Measurements from ENCODE around the gene ZFP36.
A peak's percentile ranks its signal among the peaks of the same experiment; 100 is the strongest.

The ZFP36 gene

DNA sequence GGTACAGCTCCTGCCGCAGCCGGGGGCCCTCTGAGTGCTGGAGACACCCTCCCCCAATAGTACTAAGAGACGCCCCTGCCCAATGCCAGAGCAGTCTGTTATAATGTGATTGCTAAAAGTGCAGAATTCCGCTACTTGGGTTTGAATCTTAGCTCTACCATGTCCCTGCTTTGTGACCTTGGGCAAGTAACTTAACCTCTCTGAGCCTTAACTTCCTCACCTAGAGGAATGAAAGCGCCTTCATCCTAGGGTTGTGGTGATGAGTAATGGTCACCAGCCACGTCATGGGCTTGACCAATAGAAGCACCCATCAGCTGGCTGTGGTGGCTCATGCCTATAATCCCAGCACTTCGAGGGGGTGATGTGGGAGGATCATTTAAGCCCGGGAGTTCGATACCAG, 12.4 kb downstream of the ZFP36 start:
- DNase-seq (ENCODE audit: low read depth): no peak

DNA sequence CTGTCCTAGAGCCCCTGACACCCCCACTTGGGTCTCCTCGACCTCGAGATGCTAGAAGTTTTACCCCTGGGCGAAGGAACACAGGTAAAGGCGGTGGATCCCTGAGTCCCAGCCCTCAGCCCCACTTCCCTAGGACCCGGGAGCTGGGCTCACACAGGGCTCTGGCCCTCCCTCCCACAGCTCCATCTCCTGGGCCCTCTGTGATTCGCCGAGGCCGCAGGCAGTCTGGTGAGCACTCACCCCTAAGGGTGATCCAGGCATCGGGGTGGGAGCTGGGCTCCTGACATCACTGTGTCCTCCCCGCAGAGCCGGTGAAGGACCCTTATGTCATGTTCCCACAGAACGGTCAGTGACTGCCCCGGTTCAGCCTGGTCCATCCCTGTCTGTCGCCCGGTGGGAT, 14.1 kb downstream of the ZFP36 start:
- no peak for DNase-seq (ENCODE audit: low read depth)

DNA sequence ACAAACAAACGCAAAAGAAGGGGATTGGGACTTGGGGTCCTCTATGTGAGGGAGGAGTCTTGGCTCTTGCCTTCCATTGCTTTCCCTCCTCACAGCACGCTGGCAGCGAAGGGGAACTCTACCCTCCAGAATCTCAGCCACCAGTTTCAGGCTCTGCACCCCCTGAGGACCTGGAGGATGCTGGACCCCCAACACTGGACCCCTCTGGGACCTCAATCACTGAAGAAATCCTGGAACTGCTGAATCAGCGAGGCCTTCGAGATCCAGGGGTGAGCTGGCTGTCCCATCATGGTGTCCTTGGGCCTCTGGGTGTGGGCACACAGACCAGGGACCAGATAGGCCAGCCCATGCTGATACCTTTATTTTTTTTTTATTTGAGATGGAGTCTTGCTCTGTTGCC, 15.4 kb downstream of the ZFP36 start:
- DNase-seq (ENCODE audit: low read depth): no peak

DNA sequence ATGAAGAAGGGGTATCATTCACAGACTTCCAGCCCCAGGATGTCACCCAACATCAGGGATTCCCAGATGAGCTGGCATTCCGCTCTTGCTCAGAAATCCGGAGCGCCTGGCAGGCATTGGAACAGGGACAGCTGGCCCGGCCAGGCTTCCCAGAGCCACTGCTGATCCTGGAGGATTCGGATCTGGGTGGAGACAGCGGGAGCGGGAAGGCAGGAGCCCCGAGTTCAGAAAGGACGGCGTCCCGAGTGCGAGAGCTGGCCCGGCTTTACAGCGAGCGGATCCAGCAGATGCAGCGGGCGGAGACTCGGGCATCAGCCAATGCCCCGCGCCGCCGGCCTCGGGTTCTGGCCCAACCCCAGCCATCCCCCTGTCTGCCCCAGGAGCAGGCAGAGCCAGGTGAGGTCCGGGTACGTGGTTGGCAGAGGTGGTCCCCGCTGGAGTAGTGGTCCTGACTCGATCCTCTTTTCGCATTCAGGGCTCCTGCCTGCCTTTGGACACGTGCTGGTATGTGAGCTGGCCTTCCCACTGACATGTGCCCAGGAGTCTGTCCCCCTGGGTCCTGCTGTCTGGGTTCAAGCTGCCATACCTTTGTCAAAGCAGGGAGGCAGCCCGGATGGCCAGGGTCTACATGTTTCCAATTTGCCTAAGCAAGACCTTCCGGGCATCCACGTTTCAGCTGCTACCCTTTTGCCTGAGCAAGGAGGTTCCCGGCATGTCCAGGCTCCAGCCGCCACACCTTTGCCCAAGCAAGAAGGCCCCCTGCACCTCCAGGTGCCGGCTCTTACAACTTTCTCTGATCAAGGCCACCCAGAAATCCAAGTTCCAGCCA, 16.8 kb downstream of the ZFP36 start:
- no peak for DNase-seq (ENCODE audit: low read depth)

DNA sequence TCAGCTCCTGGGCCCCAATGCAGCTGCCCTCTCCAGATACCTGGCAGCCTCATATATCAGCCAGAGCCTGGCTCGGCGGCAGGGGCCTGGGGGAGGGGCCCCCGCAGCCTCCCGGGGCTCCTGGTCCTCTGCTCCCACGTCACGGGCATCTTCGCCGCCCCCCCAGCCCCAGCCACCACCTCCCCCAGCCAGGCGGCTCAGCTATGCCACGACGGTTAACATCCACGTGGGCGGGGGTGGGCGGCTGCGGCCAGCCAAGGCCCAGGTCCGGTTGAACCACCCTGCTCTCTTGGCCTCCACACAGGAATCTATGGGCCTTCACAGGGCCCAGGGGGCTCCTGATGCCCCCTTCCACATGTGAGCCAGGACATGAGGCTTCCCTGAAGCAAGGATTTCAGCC, 18.3 kb downstream of the ZFP36 start:
- no peak for DNase-seq (ENCODE audit: low read depth)

DNA sequence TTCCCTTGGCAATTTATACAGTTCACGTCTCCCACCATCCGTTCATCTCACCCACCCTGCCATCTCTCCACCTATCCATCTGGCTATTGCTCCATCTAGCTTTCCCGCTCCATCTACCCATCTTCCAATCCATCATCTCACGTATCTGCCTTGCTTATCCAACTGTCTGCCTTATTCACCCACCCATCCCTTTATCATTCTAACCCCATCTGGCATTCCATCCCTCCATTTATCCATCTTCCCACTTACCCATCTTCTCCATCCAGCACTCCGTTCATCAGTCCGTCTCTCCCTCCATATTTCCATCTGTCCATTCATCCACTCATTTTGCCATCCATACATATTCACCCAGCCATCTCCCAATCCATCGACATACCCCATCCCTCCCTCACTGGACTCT, 19.1 kb downstream of the ZFP36 start:
- no peak for DNase-seq (ENCODE audit: low read depth)

DNA sequence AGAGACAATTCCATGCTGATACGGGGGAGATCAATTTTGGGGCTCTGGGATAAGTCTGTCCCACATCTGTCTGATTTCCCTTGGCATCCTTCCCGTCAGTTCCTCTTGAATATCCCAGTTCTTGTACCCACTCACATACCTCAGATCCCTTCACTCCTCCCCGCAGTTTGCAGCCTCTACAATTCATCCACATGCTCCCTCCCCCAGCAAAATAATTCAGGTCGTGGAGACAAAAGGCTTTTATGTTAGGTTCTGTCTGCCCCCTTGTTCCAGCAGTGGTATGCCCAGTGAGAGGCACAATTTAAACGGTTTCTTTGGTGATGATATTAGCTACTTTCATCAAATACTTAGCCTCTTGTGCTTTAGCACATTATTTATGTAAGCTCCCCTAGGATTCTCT, 19.5 kb downstream of the ZFP36 start:
- DNase-seq (ENCODE audit: low read depth): no peak

DNA sequence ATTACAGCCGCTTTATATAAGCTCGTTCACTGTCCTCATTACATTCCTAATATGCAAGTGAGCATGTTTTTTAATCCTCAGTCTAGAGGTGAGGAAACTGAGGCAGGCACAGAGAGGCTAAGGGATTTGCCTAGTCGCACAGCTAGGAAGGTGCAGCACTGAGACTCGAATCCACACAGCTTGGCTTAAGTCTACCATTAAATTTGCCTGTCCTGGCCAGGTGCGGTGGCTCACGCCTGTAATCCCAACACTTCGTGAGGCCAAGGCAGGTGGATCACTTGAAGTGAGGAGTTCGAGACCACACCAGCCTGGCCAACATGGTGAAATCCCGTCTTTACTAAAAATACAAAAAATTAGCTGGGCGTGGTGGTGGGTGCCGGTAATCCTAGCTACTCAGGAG, 21.1 kb downstream of the ZFP36 start:
- no peak for DNase-seq (ENCODE audit: low read depth)

DNA sequence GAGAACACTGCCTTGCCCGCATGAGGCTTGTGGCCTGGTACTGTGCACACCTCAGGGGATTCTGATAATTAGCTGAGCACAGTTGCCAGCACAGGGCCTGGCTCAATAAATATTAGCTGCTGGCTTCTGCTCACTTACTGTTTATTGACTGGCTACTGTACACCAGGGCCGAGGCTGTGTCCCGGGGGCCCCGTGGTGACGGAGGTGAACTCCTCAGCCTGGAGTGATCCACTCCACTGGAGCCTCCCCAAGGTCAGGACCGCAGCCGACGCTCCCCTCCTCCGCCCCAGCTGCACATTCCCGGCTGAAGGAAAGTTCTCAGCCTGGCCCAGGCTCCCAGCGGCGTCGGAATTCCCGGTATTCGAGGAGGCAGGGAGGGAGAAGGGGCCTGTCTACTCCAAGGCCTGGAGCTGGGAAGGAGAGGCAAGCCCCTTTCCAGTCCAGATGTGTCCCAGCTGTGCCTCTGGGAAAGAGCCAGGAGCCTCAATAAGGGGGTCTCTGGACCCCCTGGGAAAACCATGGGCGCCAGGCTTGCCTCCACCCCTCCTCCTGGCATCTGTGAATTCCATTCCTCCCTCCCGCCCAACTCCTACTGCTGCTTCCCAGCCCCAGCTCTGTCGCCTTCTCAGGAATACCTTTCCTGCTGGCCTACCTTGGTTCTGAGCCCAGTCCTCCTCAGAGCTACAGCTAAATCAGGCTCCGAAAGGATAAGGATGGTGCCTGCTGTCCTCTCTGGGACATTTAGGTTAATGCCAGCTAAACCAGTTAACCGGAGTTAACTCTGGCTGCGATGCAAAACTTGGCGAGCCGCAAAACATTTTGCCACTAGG, 21.9 kb downstream of the ZFP36 start:
- DNase-seq (ENCODE audit: low read depth): peak; percentile 78

DNA sequence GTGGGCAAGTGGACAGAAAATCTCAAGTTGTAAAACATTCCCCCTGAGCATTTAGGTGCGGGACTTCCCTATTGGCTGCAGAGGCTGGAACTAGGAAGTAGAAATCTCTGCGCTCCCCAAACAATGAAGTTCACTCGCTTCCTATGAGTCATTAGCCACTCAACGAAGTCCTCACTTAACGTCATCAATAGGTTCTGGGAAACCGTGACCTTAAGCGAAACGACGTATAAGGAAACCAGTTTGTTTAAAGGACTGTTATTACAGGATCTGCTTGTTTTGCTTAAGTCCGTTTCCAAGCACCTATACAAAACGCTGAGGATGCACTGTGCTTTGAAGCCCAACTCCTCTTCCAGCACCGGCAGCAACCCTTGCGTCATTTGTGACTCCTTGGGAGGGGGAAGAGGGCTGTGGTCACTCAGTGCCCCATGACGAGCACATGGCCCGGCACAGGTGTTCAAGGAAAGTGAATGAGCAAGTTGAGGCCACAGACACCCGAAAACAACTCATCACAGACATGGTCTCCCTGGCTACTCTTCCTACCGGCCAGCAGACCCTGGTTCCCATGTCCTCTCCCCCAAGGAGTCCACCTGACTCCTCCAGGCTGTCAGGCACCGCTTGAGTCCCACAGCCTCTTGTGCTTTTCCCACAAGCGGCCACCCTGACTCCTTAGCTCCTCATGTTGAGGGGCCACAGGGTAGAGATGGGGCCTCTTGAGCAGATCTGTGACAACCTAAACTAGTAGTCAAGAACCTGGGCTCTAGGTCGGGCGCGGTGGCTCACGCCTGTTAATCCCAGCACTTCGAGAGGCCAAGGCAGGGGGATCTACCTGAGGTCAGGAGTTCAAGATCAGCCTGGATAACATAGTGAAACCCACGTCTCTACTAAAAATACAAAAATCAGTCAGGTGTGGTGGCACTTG, 24.3 kb downstream of the ZFP36 start:
- DNase-seq (ENCODE audit: low read depth): no peak

DNA sequence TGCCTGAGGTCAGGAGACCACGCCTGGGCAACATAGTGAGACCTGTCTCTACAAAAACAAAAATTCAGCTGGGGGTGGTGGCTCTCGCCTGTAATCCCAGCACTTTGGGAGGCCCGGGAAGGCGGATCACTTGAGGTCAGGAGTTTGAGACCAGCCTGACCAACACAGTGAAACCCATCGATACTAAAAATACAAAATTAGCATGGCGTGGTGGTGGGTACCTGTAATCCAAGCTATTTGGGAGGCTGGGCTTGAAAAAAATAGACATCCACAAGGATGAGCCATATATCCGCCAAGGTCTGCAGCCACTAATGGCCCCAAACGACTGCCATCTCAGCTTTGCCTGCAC, 26.0 kb downstream of the ZFP36 start:
- DNase-seq (ENCODE audit: low read depth): no peak

DNA sequence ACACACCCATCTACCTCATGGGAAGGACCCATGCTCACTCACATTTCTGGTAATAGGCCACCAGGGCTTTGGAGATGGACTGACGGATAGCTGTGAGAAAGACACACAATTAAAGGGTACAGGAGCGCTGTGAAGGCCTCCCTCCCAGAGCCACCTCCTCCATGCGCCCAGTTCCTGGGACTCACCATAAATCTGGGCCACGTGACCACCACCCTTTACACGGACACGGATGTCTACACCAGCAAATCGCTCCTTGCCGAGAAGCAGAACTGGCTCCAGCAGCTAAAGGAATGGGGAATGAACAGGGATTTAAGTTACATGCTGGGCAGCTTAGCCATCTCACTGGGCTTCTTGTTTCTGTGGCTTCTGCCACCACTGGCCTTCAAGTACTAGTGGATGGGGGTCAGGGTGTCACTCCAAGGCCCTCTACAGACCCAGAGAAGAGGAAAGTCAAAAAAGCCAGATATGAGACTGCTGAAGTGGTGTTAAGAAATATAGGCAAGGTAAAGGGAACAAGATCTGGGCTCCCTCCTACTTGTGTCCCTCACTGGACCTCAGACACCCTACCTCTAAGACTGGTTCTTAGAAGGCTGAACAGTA, 26.9 kb downstream of the ZFP36 start:
- DNase-seq (ENCODE audit: low read depth): no peak

DNA sequence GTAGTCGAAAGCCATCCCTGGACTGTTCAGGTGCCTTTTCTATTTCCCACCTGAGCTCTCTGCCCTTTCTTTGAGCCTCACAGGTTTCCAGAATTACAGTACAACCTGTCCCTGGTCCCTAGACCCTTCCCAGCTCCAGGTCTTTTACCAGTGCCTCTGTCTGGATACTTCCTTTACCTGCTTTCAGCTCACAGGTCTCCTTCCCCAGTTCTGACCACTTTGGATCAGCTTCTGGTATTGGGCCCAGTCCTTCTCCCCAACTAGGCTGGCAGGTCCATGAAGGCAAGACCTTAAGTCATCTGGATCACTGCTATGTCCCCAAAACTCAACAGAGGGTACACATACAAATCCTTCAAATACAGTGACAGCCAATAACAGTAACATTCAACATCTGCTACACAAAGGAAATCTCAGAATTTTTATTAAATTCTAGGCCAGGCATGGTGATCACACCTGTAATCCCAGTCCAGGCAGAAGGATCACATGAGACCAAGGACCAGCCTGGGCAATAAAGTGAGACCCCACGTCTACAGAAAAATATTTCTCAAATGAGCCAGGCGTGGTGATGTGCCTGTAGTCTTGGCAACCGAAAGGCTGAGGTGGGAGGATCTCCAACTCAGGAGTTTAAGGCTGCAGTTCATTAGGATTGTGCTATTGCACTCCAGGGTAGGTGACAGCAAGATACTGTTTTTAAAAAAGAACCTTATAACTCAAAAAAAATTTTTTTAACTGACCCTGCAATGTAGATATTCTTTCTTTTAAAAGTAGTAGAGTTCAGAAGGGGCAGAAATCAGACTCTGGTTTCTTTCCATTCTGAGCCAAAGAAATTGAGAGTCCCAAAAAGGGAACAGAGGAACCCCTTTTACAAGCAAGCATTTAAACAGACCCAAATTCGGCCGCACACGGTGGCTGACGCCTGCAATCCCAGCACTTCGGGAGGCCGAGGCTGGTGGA, 27.8 kb downstream of the ZFP36 start:
- no peak for DNase-seq (ENCODE audit: low read depth)

DNA sequence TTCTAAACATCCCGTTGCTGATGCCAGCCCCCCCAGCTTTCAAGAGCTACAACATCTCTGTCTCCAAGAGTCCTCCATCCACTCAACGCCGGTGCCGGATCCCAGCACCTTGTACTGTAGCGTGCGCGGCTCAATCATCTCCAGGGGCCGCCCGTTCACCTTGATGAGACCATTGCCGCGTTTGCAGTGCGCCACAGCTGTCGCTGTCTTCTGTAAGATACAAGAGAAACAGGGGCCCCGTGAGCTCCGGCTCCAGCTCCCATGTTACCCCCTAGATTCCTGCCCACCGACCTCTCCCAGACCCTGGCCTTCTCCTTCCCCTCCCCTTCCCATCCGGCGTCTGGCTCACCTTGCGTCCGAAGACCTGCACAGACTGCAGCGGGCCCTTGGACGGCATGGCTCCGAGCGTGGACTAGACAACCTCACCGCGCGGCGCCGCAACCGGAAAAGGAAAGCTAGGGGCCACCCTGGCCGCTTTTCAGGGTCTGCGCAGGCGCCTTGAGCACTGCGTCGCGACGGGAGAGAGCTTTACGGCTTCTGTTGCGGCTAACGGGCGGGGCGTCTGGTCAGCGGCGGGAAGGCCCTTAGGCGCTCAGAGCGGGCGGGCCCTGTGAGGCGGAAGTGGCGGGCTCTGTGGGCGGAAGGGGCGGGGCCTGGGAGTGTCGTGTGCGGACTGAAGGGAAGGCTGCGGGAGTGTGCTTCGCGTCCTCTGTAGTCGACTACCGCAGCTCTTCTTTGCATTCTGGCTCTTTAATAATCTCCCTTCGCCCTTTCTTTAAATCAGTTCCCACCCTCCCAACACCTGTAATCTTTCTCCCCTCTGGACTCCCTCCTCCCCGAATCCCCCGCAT, 29.1 kb downstream of the ZFP36 start, which contains the start of gene RPS16:
RPS16 (minus strand) TSS at position 451 of the 851 bp plus-strand sequence; CDS start at position 397, 54 bp downstream.
- peak; percentile 92 for DNase-seq (ENCODE audit: low read depth)

DNA sequence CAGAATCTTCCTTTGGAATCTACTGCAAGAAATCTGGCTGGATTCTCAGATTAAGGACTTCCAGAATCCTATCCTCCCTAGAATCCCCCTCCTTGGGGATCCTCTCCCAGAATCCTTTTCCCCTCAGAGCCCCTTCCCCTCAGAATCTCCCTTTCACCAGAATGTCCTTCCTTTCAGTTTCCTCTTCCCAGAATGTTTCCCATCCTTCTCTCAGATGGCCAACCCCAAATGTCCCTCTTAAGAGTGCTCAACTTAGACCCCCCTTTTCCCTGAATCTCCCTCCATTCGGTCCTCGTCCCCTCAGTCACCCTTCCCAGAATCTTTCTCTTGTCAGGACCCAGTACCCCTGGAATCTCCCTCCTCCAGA, 29.7 kb downstream of the ZFP36 start:
- DNase-seq (ENCODE audit: low read depth): no peak

DNA sequence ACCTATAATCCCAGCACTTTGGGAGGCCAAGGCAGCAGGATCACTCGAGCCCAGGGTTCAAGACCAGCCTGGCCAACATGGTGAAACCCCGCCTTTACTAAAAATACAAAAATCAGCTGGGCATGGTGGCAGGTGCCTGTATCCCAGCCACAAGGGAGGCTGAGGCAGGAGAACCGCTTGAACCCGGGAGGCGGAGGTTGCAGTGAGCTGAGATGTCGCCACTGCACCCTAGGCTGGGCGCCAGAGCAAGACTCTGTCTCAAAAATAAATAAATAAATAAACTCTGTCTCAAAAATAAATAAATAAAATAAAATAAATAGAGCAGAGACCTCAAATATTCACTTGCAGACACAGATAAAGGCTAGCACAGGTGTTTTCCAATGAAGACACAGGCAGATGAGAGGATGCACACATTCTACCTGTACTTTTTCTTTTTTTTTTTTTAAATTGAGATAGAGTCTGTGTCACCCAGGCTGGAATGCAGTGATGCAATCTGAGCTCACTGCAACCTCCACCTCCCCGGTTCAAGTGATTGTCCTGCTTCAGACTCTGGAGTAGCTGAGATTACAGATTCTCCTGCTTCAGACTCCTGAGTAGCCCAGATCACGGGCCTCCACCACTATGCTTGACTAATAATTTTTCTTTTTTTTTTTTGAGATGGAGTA, 31.8 kb downstream of the ZFP36 start:
- no peak for DNase-seq (ENCODE audit: low read depth)

DNA sequence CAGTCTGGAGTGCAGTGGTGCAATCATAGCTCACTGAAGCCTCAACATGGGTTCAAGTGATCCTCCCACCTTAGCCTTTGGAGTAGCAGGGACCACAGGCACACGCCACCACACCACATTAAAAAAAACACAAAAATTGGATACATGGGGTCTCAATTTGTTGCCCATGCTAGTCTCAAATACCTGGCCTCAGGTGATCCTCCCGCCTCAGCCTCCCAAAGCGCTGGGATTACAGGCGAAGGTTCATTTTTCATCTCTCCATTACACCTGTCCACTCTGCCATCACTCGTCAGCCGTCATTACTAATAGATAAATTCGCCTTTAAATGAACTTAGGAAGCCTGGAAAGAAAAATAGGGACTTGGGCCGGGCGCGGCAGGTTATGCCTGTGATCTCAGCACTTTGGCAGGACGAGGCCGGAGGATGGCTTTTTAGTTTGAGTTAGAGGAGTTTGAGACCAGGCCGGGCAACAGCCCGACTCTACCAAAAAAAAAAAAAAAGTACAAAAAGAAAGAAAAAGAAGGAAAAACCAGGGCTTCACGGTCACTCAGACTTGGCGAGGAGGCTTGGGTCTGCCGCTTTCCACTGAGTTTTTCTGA, 38.0 kb downstream of the ZFP36 start:
- no peak for DNase-seq (ENCODE audit: low read depth)

DNA sequence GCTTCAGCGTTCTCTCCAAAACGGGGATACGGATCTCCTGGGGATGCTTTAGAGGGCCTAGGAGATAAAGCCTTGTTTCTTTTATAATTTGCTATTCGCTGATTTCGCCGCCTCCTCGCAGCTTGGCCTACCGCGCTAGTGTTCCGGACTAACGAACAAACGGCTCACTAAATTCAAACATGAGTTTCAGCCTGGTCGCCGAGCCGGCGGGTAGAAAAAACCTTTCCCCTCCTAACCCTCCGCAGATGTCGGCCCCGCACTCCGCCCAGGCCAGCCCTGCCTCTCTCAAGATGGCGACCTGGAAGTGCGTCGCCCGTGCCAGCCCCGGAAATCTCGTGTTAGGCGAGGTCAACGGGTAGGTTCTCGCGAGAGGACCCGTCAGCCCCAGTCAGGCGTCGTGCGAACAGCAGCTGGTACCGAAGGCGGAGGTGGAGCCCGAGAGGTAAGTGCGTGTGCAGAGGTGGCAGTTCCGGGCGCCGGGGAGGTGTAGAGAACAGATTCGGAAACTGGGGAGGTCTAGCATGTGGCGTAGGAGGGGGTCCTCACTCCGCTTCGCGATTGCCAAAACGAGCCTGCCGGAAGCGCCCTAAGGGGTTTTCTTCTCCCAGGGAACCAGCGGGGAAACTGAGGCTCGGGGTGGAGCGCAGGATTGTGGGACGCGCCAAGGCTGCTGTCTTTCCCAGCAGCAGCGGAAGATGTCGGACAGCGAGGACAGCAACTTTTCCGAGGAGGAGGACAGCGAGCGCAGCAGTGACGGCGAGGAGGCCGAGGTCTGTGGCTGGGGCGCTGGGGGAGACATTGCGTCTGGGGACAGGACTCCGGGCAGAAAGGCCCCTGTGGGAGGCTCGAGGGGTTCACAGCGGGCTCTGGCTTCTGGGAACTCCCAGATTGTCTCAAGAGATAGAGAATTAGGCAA, 38.8 kb downstream of the ZFP36 start, which contains the start of gene SUPT5H:
SUPT5H (plus strand) TSS at position 387 of the 916 bp plus-strand sequence; CDS start at position 696, 309 bp downstream.
- peak; percentile 93 for DNase-seq (ENCODE audit: low read depth)
